ENCODE results near the gene TMEM74B.

DNA sequence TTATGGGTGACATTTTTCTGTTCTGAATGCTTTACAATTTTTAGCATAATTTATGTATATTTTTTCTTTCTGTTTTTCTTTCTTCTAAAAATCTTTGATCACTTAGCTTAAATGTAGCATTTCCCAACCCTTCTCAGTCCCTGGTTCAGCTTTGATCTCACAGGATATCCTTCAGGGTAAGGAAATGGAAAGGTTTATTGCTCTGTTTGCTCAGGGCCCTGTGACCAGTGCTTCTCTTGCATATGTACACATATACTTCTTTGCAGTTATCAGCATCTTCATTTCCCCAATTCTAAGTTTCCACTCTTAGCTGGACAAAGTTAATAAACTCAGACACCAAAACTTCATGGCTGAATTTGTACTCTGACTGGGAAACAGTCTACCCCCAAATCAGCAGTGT lies 30.6 kb downstream of the TMEM74B start:
- TF ChIP-seq EP300 (IDR thresholded peaks at IDR 0.05) (no peak), POLR2A (IDR thresholded peaks at IDR 0.05; ENCODE audit: low read depth) (no peak)
- TF ChIP-seq, protein P1, sequence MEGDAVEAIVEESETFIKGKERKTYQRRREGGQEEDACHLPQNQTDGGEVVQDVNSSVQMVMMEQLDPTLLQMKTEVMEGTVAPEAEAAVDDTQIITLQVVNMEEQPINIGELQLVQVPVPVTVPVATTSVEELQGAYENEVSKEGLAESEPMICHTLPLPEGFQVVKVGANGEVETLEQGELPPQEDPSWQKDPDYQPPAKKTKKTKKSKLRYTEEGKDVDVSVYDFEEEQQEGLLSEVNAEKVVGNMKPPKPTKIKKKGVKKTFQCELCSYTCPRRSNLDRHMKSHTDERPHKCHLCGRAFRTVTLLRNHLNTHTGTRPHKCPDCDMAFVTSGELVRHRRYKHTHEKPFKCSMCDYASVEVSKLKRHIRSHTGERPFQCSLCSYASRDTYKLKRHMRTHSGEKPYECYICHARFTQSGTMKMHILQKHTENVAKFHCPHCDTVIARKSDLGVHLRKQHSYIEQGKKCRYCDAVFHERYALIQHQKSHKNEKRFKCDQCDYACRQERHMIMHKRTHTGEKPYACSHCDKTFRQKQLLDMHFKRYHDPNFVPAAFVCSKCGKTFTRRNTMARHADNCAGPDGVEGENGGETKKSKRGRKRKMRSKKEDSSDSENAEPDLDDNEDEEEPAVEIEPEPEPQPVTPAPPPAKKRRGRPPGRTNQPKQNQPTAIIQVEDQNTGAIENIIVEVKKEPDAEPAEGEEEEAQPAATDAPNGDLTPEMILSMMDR (IDR thresholded peaks at IDR 0.05): no peak
